Measurements from ENCODE around the gene BOC.

DNA sequence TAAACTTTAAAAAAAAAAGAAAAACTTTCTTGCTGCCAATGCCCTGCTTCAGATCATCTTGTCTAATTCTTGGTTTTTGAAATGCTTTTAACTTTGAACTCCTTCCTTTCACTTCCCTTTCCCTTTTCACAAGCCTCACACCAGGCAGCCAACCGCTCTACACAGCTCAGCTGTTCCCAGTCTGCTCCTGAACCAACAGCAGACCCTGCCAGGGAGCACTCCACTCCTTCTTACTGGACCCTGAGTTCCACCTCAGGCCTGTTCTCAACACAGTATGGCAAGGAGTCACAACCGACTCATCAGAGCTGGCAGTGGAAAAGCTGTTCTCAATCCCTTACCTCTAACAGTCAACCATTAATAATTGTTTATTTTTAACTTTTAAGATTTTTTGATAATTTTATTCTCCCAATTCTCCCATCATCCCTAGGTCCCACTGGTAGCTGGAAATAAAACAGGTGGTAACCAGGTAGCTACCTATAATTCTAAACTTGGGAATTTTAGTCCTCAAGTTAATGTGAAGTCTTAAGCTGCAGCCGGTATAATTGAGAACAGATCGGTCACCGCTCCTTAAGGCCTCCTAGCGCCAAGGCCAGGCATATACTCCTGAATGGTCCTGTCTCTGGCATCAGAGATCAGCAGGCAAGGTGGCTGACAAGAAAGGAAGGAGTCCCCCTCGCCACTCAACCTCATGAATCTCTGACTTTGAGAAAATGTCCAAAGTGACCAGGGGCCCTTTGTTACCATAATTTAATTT, 43.9 kb downstream of the BOC start:
- TF ChIP-seq, protein P1, sequence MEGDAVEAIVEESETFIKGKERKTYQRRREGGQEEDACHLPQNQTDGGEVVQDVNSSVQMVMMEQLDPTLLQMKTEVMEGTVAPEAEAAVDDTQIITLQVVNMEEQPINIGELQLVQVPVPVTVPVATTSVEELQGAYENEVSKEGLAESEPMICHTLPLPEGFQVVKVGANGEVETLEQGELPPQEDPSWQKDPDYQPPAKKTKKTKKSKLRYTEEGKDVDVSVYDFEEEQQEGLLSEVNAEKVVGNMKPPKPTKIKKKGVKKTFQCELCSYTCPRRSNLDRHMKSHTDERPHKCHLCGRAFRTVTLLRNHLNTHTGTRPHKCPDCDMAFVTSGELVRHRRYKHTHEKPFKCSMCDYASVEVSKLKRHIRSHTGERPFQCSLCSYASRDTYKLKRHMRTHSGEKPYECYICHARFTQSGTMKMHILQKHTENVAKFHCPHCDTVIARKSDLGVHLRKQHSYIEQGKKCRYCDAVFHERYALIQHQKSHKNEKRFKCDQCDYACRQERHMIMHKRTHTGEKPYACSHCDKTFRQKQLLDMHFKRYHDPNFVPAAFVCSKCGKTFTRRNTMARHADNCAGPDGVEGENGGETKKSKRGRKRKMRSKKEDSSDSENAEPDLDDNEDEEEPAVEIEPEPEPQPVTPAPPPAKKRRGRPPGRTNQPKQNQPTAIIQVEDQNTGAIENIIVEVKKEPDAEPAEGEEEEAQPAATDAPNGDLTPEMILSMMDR (conservative IDR thresholded peaks at IDR 0.05; ENCODE audit: low read length): no peak
- TF ChIP-seq EZH2phosphoT487 (IDR thresholded peaks at IDR 0.05; ENCODE audit: borderline replicate concordance, low read depth, low read length): no peak

Data from OCI-LY7 (cell line).